CD4-positive, alpha-beta T cell treated with Interleukin-1 beta for 1 hour (primary cell): Measurements from ENCODE around the gene ZBTB2.

Experiments
- DNase-seq, 2 donors: peaks; one replicate each; pipeline ENCODE4 v3.0.0-alpha.2; 2020 to 2022

The ZBTB2 gene

GRCh38 chr6:151391471-151392413 is at the start of gene ZBTB2:
ZBTB2 (minus strand) TSS chr6:151391559; CDS start chr6:151373637, 17,922 bp downstream.
- DNase-seq: peak; percentile 82 to 83

- DNase-seq: peak in 1 of 2 donors; percentile 41
Observed at GRCh38 chr6:151440930-151441329, 49.6 kb upstream of the ZBTB2 start.

- DNase-seq: no peak
Observed at GRCh38 chr6:151440498-151440897, 49.1 kb upstream of the ZBTB2 start.

- DNase-seq: no peak
Observed at GRCh38 chr6:151437401-151437800, 46.0 kb upstream of the ZBTB2 start.

GRCh38 chr6:151436802-151437201 is 45.4 kb upstream of the ZBTB2 start:
- DNase-seq: no peak

- DNase-seq: no peak
Observed at GRCh38 chr6:151436300-151436699, 44.9 kb upstream of the ZBTB2 start.

- DNase-seq: no peak
Observed at GRCh38 chr6:151434369-151434768, 43.0 kb upstream of the ZBTB2 start.

GRCh38 chr6:151432651-151433050 is 41.3 kb upstream of the ZBTB2 start:
- no peak for DNase-seq

- DNase-seq: no peak
Observed at GRCh38 chr6:151431337-151431736, 40.0 kb upstream of the ZBTB2 start.

GRCh38 chr6:151430886-151431285 is 39.5 kb upstream of the ZBTB2 start:
- DNase-seq: no peak

- DNase-seq: no peak
Observed at GRCh38 chr6:151428093-151428735, 36.9 kb upstream of the ZBTB2 start.

- no peak for DNase-seq
Observed at GRCh38 chr6:151425561-151425960, 34.2 kb upstream of the ZBTB2 start.

GRCh38 chr6:151422981-151423380 is 31.6 kb upstream of the ZBTB2 start:
- no peak for DNase-seq

- DNase-seq: no peak
Observed at GRCh38 chr6:151417477-151417876, 26.1 kb upstream of the ZBTB2 start.

- no peak for DNase-seq
Observed at GRCh38 chr6:151414641-151415260, 23.4 kb upstream of the ZBTB2 start.

- DNase-seq: peak; percentile 66 to 80
Observed at GRCh38 chr6:151413372-151414145, 22.2 kb upstream of the ZBTB2 start.

GRCh38 chr6:151412909-151413308 is 21.6 kb upstream of the ZBTB2 start:
- no peak for DNase-seq

GRCh38 chr6:151409679-151410078 is 18.3 kb upstream of the ZBTB2 start:
- no peak for DNase-seq

- DNase-seq: no peak
Observed at GRCh38 chr6:151409260-151409659, 17.9 kb upstream of the ZBTB2 start.

GRCh38 chr6:151408858-151409257 is 17.5 kb upstream of the ZBTB2 start:
- no peak for DNase-seq

- no peak for DNase-seq
Observed at GRCh38 chr6:151403919-151404308, 12.6 kb upstream of the ZBTB2 start.

GRCh38 chr6:151402228-151402627 is 10.9 kb upstream of the ZBTB2 start:
- DNase-seq: no peak

GRCh38 chr6:151400473-151400872 is 9.1 kb upstream of the ZBTB2 start:
- DNase-seq: no peak
